Measurements from ENCODE around the gene PGS1. TPM values are rescaled to one million over a fixed set of nuclear protein-coding genes. Genes with fewer than 3 reads are reported as not detected.
"Not testable (repeated sequence)": the region's sequence is repeated elsewhere in the genome, so short reads cannot be mapped to it uniquely, and the experiment has no call there.

Gene PGS1, protein sequence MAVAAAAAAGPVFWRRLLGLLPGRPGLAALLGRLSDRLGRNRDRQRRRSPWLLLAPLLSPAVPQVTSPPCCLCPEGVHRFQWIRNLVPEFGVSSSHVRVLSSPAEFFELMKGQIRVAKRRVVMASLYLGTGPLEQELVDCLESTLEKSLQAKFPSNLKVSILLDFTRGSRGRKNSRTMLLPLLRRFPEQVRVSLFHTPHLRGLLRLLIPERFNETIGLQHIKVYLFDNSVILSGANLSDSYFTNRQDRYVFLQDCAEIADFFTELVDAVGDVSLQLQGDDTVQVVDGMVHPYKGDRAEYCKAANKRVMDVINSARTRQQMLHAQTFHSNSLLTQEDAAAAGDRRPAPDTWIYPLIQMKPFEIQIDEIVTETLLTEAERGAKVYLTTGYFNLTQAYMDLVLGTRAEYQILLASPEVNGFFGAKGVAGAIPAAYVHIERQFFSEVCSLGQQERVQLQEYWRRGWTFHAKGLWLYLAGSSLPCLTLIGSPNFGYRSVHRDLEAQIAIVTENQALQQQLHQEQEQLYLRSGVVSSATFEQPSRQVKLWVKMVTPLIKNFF
- total RNA-seq (2014; rRNA removed; shearing (Covaris generic); ENCODE audit: low replicate concordance) = 32.8 and 57.8 TPM in 2 replicates

DNA sequence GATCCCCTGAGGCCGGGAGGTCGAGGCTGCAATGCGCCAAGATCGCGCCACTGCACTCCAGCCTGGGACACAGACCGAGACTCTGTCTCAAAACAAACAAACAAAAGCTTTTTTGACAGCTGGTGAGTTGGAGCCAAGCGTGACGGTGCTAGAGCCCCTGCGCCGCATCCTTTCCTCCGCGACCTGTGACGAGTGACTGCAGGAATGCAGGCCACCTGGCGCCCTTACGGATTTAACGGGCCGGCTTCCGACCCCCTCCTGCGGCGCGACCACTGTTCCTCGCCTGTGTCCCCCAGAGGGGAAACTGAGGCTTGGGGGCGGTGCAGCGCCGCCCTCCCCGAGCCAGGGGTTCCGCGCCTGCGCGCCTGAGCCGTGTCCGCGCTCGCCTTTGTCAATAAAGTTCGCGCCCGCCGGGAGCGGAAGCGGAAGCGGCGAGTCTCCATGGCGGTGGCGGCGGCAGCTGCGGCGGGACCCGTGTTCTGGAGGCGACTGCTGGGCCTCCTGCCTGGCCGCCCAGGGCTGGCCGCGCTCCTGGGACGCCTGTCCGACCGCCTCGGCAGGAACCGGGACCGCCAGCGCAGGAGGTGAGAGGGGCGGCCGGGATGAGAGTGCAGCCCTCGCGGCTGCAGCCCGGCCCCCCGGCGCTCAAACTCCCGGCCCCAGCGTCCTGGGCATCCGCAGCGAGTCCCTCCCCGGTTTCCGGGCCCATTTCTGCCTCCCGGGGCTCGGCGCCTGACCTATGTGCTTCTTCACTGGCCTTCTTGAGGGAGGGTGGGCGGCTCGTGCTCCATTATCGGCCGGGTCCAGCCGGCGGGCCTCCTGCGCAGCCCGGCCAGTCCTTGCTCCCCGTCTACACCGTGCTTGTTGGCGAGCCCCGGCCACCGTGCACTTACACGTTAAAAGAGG lies at the start of gene PGS1:
PGS1 (plus strand) TSS at position 425 of the 906 bp plus-strand sequence; CDS start at position 442, 17 bp downstream.
- DNase-seq (ENCODE audit: low read depth) = peak; percentile 92
- in situ Hi-C loops (cut with HindIII; ENCODE audit: low pct_unique_long_range_greater_than_20kb, low sequenced_read_pairs) = no loop called here

DNA sequence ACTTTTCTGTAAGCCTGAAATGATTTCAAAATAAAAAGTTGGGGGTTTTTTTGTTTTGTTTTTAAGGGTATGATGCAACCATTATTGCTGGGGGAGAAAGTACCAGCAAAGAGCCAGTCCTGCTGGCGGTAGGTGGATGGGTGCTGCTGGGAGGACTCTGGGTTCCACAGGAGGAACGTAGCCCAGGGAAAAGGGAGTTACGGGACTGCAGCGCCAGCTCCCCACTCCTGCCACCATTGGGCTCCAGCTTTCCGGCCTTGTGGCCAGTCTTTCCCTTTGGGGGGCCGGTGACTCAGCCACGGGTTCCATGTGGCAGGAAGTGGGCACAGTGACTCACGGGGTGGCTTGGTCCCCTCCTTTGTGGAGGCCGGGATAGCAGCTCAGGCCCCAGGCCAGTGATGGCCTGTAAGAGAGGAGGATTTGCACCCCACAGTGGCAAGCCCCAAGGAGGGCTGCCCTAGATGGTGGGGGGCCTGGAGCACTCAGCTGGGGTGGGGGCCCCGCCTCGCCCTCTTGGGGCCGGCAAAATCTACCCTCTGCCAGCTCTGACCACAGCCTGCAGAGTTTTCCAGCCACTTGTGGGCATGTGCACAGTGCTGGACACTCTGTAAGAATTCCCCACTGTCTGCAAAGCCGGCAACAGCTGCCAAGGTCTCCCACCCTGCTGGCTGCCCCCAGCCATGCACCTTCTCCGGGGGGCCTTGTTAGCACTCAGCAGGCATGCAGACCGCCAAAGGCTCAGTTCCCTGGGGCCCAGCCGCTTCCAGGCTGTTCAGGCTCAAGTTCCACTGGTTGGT lies 49.0 kb upstream of the PGS1 start:
- no peak for DNase-seq (ENCODE audit: low read depth)

DNA sequence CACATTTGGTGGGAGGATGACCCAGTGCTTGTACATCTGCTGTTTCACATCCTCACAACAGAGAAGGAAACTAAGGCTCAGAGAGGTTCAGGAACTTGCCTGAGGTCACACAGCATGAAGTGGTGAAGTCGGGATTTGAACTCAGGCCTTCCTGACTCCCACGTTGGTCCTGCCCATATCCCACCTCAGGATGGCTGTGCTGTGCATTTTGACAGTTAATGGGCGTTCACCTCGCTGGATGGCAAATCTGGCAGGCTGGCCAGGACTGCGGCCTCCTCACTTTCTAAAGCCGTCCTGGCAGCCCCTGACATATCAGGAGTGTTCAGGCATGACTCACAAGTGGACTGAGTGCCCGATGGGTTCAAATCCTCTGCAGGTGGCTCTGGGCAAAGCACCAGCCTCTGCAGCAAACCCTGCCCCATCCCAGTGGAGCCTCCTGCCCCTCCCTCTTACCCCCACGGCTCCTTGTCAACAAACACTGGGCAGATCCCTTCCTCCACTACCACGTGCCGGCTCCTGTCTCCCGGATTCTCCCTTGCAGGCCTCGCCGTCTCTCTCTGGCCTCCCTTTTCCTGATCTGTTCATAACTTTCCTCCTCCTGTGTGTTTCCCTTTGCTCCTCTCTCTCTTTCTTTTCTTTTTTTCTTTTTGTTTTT lies 47.8 kb upstream of the PGS1 start:
- in situ Hi-C loops (cut with HindIII; ENCODE audit: low pct_unique_long_range_greater_than_20kb, low sequenced_read_pairs) = no loop called here
- DNase-seq (ENCODE audit: low read depth) = no peak

More for the DNA sequence above, 49.0 kb upstream of the PGS1 start:
- in situ Hi-C loops (cut with HindIII; ENCODE audit: low pct_unique_long_range_greater_than_20kb, low sequenced_read_pairs) = no loop called here

DNA sequence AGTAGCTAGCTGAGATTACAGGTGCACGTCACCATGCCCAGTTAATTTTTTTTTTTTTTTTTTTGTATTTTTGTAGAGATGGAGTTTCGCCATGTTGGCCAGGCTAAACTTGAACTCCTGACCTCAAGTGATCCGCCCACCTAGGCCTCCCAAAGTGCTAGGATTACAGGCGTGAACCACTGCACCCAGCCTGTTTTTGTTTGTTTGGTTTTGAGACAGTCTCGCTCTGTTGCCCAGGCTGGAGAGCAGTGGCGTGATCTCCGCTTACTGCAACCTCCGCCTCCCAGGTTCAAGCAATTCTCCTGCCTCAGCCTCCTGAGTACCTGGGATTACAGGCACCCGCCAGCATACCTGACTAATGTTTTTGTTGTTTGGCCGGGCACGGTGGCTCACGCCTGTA lies 47.1 kb upstream of the PGS1 start:
- peak; percentile 35 for DNase-seq (ENCODE audit: low read depth)
- in situ Hi-C loops (cut with HindIII; ENCODE audit: low pct_unique_long_range_greater_than_20kb, low sequenced_read_pairs) = not testable (repeated sequence)

DNA sequence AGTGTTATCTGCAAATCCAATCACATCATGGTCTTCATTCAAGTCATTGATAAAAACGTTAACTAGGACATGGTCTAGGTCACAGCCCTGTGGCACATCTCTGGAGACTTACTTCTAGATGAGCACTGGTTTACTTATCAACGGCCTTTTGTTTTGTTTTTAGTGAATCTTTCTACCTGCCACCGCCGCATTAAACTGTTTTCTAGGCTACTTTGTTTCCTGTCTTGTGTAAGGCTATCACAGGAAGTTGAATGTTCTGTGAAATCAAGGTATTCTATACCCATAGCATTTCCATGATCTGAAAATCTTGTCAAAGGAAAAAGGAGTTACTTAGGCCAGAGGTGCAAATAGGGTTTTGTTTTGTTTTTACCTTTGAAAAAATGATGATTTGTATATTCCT lies 45.5 kb upstream of the PGS1 start:
- no peak for DNase-seq (ENCODE audit: low read depth)
- in situ Hi-C loops (cut with HindIII; ENCODE audit: low pct_unique_long_range_greater_than_20kb, low sequenced_read_pairs) = no loop called here

DNA sequence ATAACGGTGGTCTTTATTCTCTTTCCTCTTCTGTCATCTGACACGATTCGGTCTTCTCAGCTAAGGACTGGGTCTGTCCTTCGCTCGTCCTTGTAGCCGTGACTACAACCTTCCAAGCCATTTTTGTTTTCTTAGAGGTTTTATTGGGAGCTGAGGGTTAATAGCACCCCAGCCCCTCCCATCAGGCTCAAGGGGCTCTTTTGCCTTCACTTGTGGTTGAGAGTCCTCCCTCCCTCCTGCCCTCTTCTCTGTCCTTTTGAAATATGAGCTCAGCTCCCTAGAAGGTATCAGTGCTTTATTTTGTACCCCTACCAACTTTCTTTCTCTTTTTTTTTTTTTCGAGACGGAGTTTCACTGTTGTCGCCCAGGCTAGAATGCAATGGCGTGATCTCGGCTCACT lies 43.2 kb upstream of the PGS1 start:
- in situ Hi-C loops (cut with HindIII; ENCODE audit: low pct_unique_long_range_greater_than_20kb, low sequenced_read_pairs) = no loop called here
- no peak for DNase-seq (ENCODE audit: low read depth)

DNA sequence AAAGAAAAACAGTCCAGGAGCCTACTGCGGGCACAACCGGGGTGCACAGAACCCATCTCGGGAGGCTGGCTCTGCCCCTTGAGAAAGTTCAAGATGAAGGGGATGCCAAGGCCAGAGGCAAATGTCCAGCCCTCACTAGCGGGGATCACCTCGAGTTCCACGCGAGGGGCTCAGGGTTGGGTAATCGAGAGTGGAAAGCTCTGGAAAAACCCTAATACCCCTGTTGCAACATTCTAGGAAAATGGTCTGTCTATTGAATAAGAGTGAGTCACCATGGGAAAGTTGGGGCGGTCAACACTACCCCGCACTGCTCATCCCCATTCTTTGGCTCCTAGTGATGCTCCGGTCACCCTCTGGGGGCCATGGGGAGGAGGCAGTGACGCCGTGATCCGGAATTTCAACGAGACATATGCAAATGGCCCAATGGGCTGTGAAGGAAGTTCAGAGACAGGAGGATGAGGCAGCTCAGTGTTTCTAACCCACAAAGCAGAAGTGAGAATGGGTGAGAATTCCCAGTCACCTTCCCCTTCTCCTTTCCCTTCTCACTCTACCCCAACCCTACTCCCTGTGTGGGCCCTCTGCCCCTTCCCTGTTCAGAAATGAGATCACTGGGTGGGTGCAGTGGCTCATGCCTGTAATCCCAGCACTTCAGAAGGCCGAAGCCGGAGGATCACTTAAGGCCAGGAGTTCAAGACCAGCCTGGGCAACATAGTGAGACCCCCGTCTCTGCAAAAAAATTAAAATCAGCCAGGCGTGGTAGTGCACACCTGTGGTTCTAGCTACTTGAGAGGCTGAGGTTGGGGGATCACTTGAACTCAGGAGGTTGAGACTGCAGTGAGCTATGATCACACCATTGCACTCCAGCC lies 41.0 kb upstream of the PGS1 start:
- in situ Hi-C loops (cut with HindIII; ENCODE audit: low pct_unique_long_range_greater_than_20kb, low sequenced_read_pairs) = no loop called here
- no peak for DNase-seq (ENCODE audit: low read depth)

DNA sequence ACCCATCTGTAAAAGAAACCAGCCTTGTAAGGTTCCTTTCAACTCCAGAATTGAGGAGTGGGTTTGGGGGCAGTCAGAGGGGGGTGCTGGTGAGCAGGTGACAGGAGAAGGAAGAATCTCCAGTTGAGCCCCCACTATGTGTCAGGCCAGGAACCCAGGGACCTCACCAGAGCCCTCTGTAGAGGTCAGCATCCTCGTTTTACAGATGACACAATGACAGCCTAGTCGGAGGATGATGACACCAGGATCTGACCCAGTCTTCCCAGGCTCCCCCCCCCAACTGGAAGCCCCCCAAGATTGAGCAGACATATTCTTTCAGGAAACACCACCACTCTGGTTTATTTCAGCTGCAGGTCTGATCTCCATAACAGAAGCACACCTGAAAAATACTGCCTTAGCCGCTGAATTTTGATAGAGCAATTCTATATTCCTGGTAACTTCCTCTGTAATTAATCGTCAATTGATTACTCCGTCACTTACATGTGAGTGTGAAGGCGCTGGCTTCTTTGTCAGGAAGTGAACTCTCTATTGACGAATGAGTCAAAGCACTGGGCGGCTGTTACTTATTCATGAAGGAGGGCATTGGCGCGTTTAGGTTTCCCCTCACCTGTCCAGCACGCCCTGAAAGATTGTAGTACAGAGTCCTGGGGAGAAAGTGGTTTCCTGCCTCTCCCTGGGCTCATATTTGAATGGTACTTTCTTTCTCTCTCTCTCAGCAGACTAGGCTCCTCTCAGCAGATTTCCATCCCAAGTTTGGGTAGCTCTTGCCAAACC lies 39.8 kb upstream of the PGS1 start:
- DNase-seq (ENCODE audit: low read depth) = no peak
- in situ Hi-C loops (cut with HindIII; ENCODE audit: low pct_unique_long_range_greater_than_20kb, low sequenced_read_pairs) = no loop called here

DNA sequence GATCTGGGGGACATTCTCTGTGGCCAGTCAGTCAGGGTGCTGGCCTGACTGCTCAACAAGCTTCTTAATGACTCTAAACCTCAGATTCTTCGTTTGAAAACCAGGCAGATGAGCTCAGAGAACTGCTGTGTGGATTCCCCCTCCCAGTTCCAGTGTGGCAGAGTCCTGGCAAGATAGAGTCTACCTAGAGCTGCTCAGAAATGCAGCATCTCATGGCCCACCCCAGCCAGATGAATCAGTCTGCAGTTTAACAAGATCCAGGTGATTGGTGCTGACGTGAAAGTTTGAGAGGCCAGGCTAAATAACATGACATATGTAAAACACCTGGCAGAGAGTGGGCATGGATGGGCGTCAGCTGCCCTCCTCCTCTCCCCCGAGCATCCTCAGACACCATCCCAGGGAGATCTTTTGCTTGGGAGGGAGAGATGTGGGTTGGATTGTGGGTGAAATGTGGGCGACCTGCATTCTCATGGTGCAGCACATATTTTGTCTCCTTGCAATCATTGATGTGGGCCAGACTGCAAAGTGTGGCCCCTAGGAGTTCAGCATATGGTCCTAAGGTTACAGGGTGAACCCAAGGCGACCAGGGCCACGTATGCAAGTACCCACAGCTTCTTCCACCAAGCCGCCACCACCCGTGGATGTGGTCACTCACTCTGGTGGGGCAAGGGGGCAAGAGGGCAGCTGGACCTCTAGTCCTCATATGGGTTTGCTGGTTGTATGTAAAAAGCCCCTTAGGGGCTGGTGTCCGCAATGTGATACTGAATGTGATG lies 38.1 kb upstream of the PGS1 start:
- no peak for DNase-seq (ENCODE audit: low read depth)
- in situ Hi-C loops (cut with HindIII; ENCODE audit: low pct_unique_long_range_greater_than_20kb, low sequenced_read_pairs) = no loop called here

DNA sequence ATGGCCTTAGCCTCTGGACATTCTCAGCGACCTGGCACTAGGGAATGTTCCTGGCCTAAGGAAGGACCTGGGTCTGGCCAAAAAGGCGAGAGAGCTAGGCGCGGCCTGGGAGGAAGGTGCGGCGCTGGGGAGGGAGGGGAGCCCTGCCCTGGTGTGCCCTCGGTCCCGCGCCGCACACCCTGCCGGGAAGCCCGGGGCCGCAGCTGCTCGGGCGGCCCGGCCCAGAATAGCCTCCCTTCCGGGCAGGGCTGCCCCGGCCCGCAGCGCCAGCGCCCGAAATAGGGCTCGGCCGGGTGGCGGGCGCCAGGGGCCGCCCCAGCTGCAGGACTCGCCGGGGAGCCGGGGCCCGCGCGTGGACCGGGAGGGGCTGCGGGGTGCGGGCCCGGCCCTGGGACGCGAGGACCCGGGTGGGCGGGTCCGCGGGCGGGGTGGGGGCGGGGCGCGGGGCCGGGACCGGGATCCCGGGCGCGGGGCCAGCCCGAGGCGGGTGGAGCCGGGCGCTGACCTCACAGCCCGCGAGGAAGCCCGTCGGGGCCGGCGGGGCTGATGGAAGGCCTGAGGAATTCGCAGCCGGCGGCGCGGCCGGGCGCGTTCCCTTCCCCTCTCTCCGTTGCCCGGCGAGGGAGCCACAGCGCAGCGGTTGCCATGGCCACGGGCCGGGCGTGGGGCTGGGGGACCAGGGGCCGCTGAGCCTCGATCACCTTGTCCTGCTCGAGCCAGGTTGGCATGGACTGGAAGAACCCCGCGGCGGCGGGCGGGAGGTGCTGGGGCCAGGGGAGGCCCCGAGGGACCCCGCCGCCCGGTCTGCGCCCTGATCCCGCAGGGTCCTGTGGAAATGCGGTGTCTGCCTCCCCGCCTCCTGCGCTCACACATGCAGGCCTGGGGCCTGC lies 36.6 kb upstream of the PGS1 start:
- in situ Hi-C loops (cut with HindIII; ENCODE audit: low pct_unique_long_range_greater_than_20kb, low sequenced_read_pairs) = no loop called here
- peak; percentile 52 for DNase-seq (ENCODE audit: low read depth)

DNA sequence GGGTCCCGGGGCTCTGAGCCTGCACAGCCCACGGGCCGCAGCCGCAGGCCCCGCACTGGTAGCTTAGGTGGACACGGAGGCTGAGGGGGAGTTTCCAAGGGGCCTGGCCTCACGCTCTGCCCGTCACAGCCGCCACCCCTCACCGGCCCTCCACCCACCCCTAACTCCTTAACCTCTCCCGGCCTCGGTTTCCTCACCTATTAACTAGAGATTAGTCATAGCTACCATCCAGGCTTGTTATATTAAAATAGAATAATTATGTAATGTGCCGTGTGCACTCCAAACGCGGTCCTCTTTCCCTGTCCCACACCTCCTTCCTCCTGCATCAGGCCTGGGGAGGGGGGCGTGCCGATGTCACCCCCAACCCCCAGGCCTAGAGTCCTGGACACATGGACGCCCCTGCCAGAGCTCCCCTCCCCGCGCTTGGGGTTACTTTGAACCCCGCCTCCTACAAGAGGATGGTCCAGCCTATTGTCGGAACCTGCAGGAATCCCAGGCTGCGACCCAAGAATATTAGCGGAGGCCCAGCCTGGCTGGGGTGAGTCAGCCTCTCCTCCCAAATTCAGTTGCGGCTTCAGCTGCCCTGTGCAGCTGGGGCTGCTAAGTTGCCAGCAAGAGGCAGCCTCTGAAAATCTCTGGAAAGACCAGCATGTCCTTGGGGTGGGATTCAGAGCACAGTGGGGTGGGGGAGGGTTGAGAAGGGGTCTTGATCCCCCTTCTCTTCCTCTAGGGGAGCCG lies 35.8 kb upstream of the PGS1 start:
- in situ Hi-C loops (cut with HindIII; ENCODE audit: low pct_unique_long_range_greater_than_20kb, low sequenced_read_pairs) = no loop called here
- no peak for DNase-seq (ENCODE audit: low read depth)

DNA sequence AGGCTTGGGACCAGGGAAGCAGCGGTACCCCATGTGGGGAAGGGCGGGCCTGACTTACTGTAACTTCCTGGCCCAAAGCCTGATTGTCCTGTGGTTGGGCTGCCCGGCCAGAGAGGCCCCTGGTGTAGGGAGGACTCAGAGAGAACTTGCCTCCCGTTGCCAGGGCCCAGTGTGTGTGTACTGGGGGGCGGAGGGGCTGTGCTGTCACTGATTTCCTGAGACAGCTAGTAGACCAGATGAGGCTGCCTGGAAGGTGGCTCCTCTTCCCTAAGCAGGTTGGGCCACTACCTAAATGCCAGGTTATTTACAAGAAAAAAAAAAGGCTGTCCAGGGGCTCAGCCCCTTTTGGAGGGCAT lies 35.3 kb upstream of the PGS1 start:
- in situ Hi-C loops (cut with HindIII; ENCODE audit: low pct_unique_long_range_greater_than_20kb, low sequenced_read_pairs) = no loop called here
- DNase-seq (ENCODE audit: low read depth) = no peak

DNA sequence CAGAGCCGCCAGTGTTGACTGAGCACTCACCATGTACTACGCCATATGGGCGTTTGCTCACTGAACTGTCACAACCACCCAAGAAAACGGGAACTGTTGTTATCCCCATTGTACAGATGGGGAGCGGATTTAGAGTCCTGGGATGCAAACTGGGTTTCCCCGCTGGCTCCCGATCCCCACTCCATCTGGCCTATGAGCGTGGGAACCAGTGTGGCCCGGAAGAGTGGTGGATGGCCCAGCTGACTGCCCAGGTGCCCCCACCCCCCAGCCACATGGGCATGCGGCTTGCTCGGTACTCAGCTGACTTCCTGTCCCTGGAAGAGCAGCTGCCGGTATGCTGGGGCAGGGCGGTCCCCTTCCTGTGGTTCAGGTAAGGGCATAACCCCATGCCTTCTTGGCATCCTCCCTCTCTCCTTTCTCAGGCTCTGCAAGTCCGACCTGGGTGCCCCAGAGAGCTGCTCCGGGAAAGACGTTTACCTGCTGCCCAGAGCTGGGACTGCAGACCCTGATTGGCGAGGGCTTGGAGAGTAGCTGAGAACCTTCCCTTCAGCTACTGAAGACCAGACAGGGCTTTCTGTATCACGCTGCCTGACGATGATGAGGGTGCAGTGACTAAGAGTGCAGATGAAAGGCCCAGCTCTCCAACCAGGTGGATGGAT lies 34.8 kb upstream of the PGS1 start:
- in situ Hi-C loops (cut with HindIII; ENCODE audit: low pct_unique_long_range_greater_than_20kb, low sequenced_read_pairs) = no loop called here

DNA sequence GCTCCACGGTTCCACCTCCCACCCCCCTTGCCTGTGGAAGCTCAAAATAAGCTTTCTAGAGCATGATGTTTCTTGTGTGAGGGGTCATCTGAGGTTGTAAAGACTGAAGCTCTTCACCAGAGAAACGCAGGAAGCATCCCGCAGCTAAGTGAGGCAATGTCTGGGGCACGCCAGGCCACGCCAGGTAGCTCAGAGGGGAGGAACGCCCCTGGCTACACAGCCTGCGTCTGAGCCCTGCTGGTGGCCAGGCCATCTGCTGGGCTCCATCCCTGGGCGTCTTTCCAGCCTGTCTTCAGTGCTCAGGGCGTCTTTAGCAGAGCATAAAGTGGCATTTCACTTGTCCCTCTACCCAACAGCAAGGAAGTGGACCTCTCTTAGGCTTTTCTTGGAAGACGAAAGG lies 33.8 kb upstream of the PGS1 start:
- in situ Hi-C loops (cut with HindIII; ENCODE audit: low pct_unique_long_range_greater_than_20kb, low sequenced_read_pairs) = no loop called here
- no peak for DNase-seq (ENCODE audit: low read depth)

More for the DNA sequence above, 34.8 kb upstream of the PGS1 start:
- DNase-seq (ENCODE audit: low read depth) = no peak

All from Caki2 (cell line).